ENCODE data around the gene MYMK.

MYMK gene

GRCh38 chr9:133493845-133494540, 30.8 kb downstream of the MYMK start:
- peak overlapping the region; percentile 71 for H3K14ac ChIP-seq (ENCODE audit: low read length)
- H3K18ac ChIP-seq (ENCODE audit: low read length), result peak overlapping the region; percentile 38
- H2BK15ac ChIP-seq (ENCODE audit: low read length), result peak overlapping the region; percentile 58
- no peak overlapping the region for H3K9ac ChIP-seq (ENCODE audit: low read depth, low read length, poor library complexity)
- H4K8ac ChIP-seq (ENCODE audit: low read depth, low read length), result no peak overlapping the region
- H2BK120ac ChIP-seq (ENCODE audit: low read depth, low read length), result no peak overlapping the region
- H3K79me1 ChIP-seq (ENCODE audit: low read depth, low read length), result no peaks in the 10 kb centered on the region
- no CpG with 5 or more reads among the region's 23 CpGs for WGBS, 2 donors (ENCODE audit: extremely low coverage in 2 of 2, insufficient read length in 2 of 2, insufficient replicate concordance in 1 of 2)
- H3K4me3 ChIP-seq (ENCODE audit: low read length in 2 of 2), result peak overlapping the region in 1 of 2 donors; percentile 41
- peak overlapping the region; percentile 65 for H3K23ac ChIP-seq (ENCODE audit: low read depth, low read length, poor library complexity)
- peaks cover 8 to 20% of the 10 kb centered on the region in 2 donors for H3K4me1 ChIP-seq (ENCODE audit: control insufficient read depth in 2 of 2, insufficient read depth in 1 of 2, low read depth in 1 of 2, low read length in 2 of 2)
- peaks cover 0 to 8% of the 10 kb centered on the region in 2 donors for H3K36me3 ChIP-seq (replicated peaks in 1 of 2; ENCODE audit: control insufficient read depth in 2 of 2, insufficient read depth in 2 of 2, low read length in 2 of 2)
- H4K91ac ChIP-seq (ENCODE audit: low read depth, low read length, poor library complexity), result no peak overlapping the region
- no peak overlapping the region for H2AFZ ChIP-seq (ENCODE audit: low read length)
- H3K9me3 ChIP-seq (replicated peaks in 1 of 2; ENCODE audit: control insufficient read depth in 2 of 2, insufficient read depth in 1 of 2, low read depth in 1 of 2, low read length in 2 of 2), result peaks cover 0 to 12% of the 10 kb centered on the region in 2 donors
- no peak for DNase-seq (ENCODE audit: low spot score)
- H2BK12ac ChIP-seq (ENCODE audit: low read length), result peak overlapping the region; percentile 41
- H3K27ac ChIP-seq (replicated peaks; ENCODE audit: low read length), result no peak overlapping the region
- peaks cover 0 to 50% (median 11%) of the 10 kb centered on the region in 3 experiments for H3K27me3 ChIP-seq (ENCODE audit: control insufficient read depth in 3 of 3, insufficient read depth in 3 of 3, low read depth in 1 of 3, low read length in 3 of 3)
- peak overlapping the region; percentile 89 for H2AK5ac ChIP-seq (ENCODE audit: low read depth, low read length)
- peak overlapping the region; percentile 53 for H3K4ac ChIP-seq (ENCODE audit: low read length)
- no peak overlapping the region for H3K4me2 ChIP-seq (ENCODE audit: insufficient read depth, low read length, poor library complexity, severe bottlenecking)
- H2BK5ac ChIP-seq (ENCODE audit: low read length), result no peak overlapping the region

DNA sequence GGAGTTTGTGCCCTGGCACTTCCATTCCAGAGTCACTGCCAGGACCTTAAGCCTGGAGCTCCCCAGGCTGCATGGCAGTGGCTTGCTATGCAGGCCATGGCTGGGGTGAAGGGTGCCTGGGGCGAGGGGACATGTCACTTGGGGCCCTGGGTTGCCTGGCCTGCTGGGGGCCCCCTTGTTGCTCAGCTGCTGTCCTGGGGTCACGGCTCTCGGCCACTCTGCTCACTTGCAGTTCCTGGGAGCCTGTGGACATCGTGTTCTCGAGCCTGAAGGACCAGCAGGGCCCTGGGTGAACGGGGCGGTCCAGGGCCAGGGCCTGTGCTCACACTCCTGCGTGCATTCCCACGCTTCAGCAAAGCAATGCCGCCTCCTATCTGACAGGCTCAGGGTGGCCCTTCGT, 31.3 kb downstream of the MYMK start:
- H3K36me3 ChIP-seq (replicated peaks in 1 of 2; ENCODE audit: control insufficient read depth in 2 of 2, insufficient read depth in 2 of 2, low read length in 2 of 2), result peaks cover 0 to 7% of the 10 kb centered on the region in 2 donors
- H3K9ac ChIP-seq (ENCODE audit: low read depth, low read length, poor library complexity), result peak overlapping the region; percentile 21
- peak overlapping the region; percentile 90 for H2BK12ac ChIP-seq (ENCODE audit: low read length)
- H3K9me3 ChIP-seq (replicated peaks in 1 of 2; ENCODE audit: control insufficient read depth in 2 of 2, insufficient read depth in 1 of 2, low read depth in 1 of 2, low read length in 2 of 2), result peaks cover 0 to 10% of the 10 kb centered on the region in 2 donors
- peak overlapping the region; percentile 56 for H3K14ac ChIP-seq (ENCODE audit: low read length)
- H2AFZ ChIP-seq (ENCODE audit: low read length), result peak overlapping the region; percentile 75
- peak overlapping the region; percentile 23 for H3K4ac ChIP-seq (ENCODE audit: low read length)
- WGBS, 2 donors (ENCODE audit: extremely low coverage in 2 of 2, insufficient read length in 2 of 2, insufficient replicate concordance in 1 of 2), result no CpG with 5 or more reads among the region's 11 CpGs
- peak overlapping the region; percentile 80 for H3K18ac ChIP-seq (ENCODE audit: low read length)
- H2BK5ac ChIP-seq (ENCODE audit: low read length), result no peak overlapping the region
- H3K4me3 ChIP-seq (ENCODE audit: low read length in 2 of 2), result no peak overlapping the region
- no peak overlapping the region for H4K91ac ChIP-seq (ENCODE audit: low read depth, low read length, poor library complexity)
- H3K4me1 ChIP-seq (ENCODE audit: control insufficient read depth in 2 of 2, insufficient read depth in 1 of 2, low read depth in 1 of 2, low read length in 2 of 2), result peaks cover 7 to 20% of the 10 kb centered on the region in 2 donors
- peak overlapping the region; percentile 58 for H2BK15ac ChIP-seq (ENCODE audit: low read length)
- no peak overlapping the region for H3K4me2 ChIP-seq (ENCODE audit: insufficient read depth, low read length, poor library complexity, severe bottlenecking)
- no peak for DNase-seq (ENCODE audit: low spot score)
- peak overlapping the region; percentile 87 for H2BK120ac ChIP-seq (ENCODE audit: low read depth, low read length)
- H3K27ac ChIP-seq (replicated peaks; ENCODE audit: low read length), result no peak overlapping the region
- H3K27me3 ChIP-seq (ENCODE audit: control insufficient read depth in 3 of 3, insufficient read depth in 3 of 3, low read depth in 1 of 3, low read length in 3 of 3), result peaks cover 0 to 52% (median 9%) of the 10 kb centered on the region in 3 experiments
- H3K79me1 ChIP-seq (ENCODE audit: low read depth, low read length), result no peaks in the 10 kb centered on the region
- no peak overlapping the region for H3K23ac ChIP-seq (ENCODE audit: low read depth, low read length, poor library complexity)
- H2AK5ac ChIP-seq (ENCODE audit: low read depth, low read length), result peak overlapping the region; percentile 89
- H4K8ac ChIP-seq (ENCODE audit: low read depth, low read length), result peak overlapping the region; percentile 65

- Histone ChIP-seq H2AFZ (ENCODE audit: low read length) (peak overlapping the region; percentile 75), H3K79me1 (ENCODE audit: low read depth, low read length) (no peaks in the 10 kb centered on the region), H2BK5ac (ENCODE audit: low read length) (no peak overlapping the region), H3K23ac (ENCODE audit: low read depth, low read length, poor library complexity) (no peak overlapping the region), H2AK5ac (ENCODE audit: low read depth, low read length) (peak overlapping the region; percentile 89), H3K18ac (ENCODE audit: low read length) (peak overlapping the region; percentile 71), H3K36me3 (replicated peaks in 1 of 2; ENCODE audit: control insufficient read depth in 2 of 2, insufficient read depth in 2 of 2, low read length in 2 of 2) (peaks cover 0 to 6% of the 10 kb centered on the region in 2 donors), H2BK120ac (ENCODE audit: low read depth, low read length) (no peak overlapping the region), H3K9ac (ENCODE audit: low read depth, low read length, poor library complexity) (no peak overlapping the region), H3K9me3 (replicated peaks in 1 of 2; ENCODE audit: control insufficient read depth in 2 of 2, insufficient read depth in 1 of 2, low read depth in 1 of 2, low read length in 2 of 2) (peaks cover 0 to 9% of the 10 kb centered on the region in 2 donors), H4K91ac (ENCODE audit: low read depth, low read length, poor library complexity) (no peak overlapping the region), H3K4me3 (ENCODE audit: low read length in 2 of 2) (no peak overlapping the region), H3K14ac (ENCODE audit: low read length) (peak overlapping the region; percentile 8), H2BK15ac (ENCODE audit: low read length) (no peak overlapping the region), H3K4me1 (ENCODE audit: control insufficient read depth in 2 of 2, insufficient read depth in 1 of 2, low read depth in 1 of 2, low read length in 2 of 2) (peaks cover 6 to 20% of the 10 kb centered on the region in 2 donors), H3K27me3 (ENCODE audit: control insufficient read depth in 3 of 3, insufficient read depth in 3 of 3, low read depth in 1 of 3, low read length in 3 of 3) (peaks cover 0 to 46% (median 8%) of the 10 kb centered on the region in 3 experiments), H3K4me2 (ENCODE audit: insufficient read depth, low read length, poor library complexity, severe bottlenecking) (no peak overlapping the region), H3K27ac (replicated peaks; ENCODE audit: low read length) (no peak overlapping the region), H3K4ac (ENCODE audit: low read length) (no peak overlapping the region), H2BK12ac (ENCODE audit: low read length) (peak overlapping the region; percentile 82), H4K8ac (ENCODE audit: low read depth, low read length) (no peak overlapping the region)
- DNase-seq (ENCODE audit: low spot score), result no peak
- no CpG with 5 or more reads among the region's 33 CpGs for WGBS, 2 donors (ENCODE audit: extremely low coverage in 2 of 2, insufficient read length in 2 of 2, insufficient replicate concordance in 1 of 2)
Observed at GRCh38 chr9:133492061-133493021, 32.4 kb downstream of the MYMK start.

- H2AK5ac ChIP-seq (ENCODE audit: low read depth, low read length), result no peak overlapping the region
- H4K91ac ChIP-seq (ENCODE audit: low read depth, low read length, poor library complexity), result no peak overlapping the region
- H2BK15ac ChIP-seq (ENCODE audit: low read length), result no peak overlapping the region
- H4K8ac ChIP-seq (ENCODE audit: low read depth, low read length), result no peak overlapping the region
- no peak overlapping the region for H3K9ac ChIP-seq (ENCODE audit: low read depth, low read length, poor library complexity)
- no peak for DNase-seq (ENCODE audit: low spot score)
- no CpG with 5 or more reads among the region's 8 CpGs for WGBS, 2 donors (ENCODE audit: extremely low coverage in 2 of 2, insufficient read length in 2 of 2, insufficient replicate concordance in 1 of 2)
- H3K4me2 ChIP-seq (ENCODE audit: insufficient read depth, low read length, poor library complexity, severe bottlenecking), result no peak overlapping the region
- no peak overlapping the region for H3K27ac ChIP-seq (replicated peaks; ENCODE audit: low read length)
- H3K36me3 ChIP-seq (replicated peaks in 1 of 2; ENCODE audit: control insufficient read depth in 2 of 2, insufficient read depth in 2 of 2, low read length in 2 of 2), result peaks cover 0 to 6% of the 10 kb centered on the region in 2 donors
- H3K27me3 ChIP-seq (ENCODE audit: control insufficient read depth in 3 of 3, insufficient read depth in 3 of 3, low read depth in 1 of 3, low read length in 3 of 3), result peaks cover 0 to 40% (median 8%) of the 10 kb centered on the region in 3 experiments
- no peak overlapping the region for H2BK12ac ChIP-seq (ENCODE audit: low read length)
- H3K14ac ChIP-seq (ENCODE audit: low read length), result no peak overlapping the region
- H2BK120ac ChIP-seq (ENCODE audit: low read depth, low read length), result no peak overlapping the region
- no peak overlapping the region for H3K4ac ChIP-seq (ENCODE audit: low read length)
- H3K23ac ChIP-seq (ENCODE audit: low read depth, low read length, poor library complexity), result no peak overlapping the region
- H2BK5ac ChIP-seq (ENCODE audit: low read length), result no peak overlapping the region
- no peaks in the 10 kb centered on the region for H3K79me1 ChIP-seq (ENCODE audit: low read depth, low read length)
- H3K4me3 ChIP-seq (ENCODE audit: low read length in 2 of 2), result no peak overlapping the region
- H2AFZ ChIP-seq (ENCODE audit: low read length), result no peak overlapping the region
- H3K9me3 ChIP-seq (replicated peaks in 1 of 2; ENCODE audit: control insufficient read depth in 2 of 2, insufficient read depth in 1 of 2, low read depth in 1 of 2, low read length in 2 of 2), result peaks cover 0 to 9% of the 10 kb centered on the region in 2 donors
- H3K18ac ChIP-seq (ENCODE audit: low read length), result no peak overlapping the region
- peaks cover 6 to 13% of the 10 kb centered on the region in 2 donors for H3K4me1 ChIP-seq (ENCODE audit: control insufficient read depth in 2 of 2, insufficient read depth in 1 of 2, low read depth in 1 of 2, low read length in 2 of 2)
Observed at GRCh38 chr9:133491656-133491925, 33.2 kb downstream of the MYMK start.
